Measurements from ENCODE around the gene HSD17B2.

HSD17B2 gene

DNA sequence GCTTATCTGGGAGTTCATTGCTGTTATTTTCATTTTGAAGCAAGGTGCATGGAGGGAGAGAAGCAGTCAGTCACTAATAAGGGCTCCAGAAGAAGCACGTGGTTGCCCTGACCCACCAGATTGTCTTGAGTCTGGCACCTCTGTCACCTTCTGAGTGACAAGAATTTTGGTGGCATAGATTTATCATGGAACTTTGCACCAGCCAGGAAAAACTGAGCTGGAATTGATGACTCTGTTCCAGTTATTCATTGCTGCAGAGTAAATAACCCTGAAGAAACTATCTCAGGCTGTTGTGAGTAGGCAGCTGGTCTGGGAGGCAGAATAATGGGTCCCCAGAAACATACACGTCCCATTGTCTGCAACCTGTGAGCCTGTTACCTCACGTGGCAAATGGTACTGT lies 44.8 kb downstream of the HSD17B2 start:
- no peak for TF ChIP-seq CTCF (IDR thresholded peaks at IDR 0.05; ENCODE audit: low read depth, low read length)
- no peak for DNase-seq (ENCODE audit: low read depth, low spot score)
- in situ Hi-C loops (cut with HindIII; ENCODE audit: low sequenced_read_pairs), result no loop called here
- no peak overlapping the region for H3K4me3 ChIP-seq (ENCODE audit: low read depth, low read length)

GRCh38 chr16:82081264-82081663 lies 46.2 kb downstream of the HSD17B2 start:
- TF ChIP-seq CTCF (IDR thresholded peaks at IDR 0.05; ENCODE audit: low read depth, low read length), result no peak
- H3K4me3 ChIP-seq (ENCODE audit: low read depth, low read length), result no peak overlapping the region
- DNase-seq (ENCODE audit: low read depth, low spot score), result no peak
- in situ Hi-C loops (cut with HindIII; ENCODE audit: low sequenced_read_pairs), result no loop called here

GRCh38 chr16:82082097-82082496 lies 47.0 kb downstream of the HSD17B2 start:
- in situ Hi-C loops (cut with HindIII; ENCODE audit: low sequenced_read_pairs), result no loop called here
- TF ChIP-seq CTCF (IDR thresholded peaks at IDR 0.05; ENCODE audit: low read depth, low read length), result no peak
- no peak for DNase-seq (ENCODE audit: low read depth, low spot score)
- no peak overlapping the region for H3K4me3 ChIP-seq (ENCODE audit: low read depth, low read length)

GRCh38 chr16:82082543-82083244 lies 47.6 kb downstream of the HSD17B2 start:
- in situ Hi-C loops (cut with HindIII; ENCODE audit: low sequenced_read_pairs), result no loop called here
- H3K4me3 ChIP-seq (ENCODE audit: low read depth, low read length), result no peak overlapping the region
- peak; percentile 65 for DNase-seq (ENCODE audit: low read depth, low spot score)
- no peak for TF ChIP-seq CTCF (IDR thresholded peaks at IDR 0.05; ENCODE audit: low read depth, low read length)

DNA sequence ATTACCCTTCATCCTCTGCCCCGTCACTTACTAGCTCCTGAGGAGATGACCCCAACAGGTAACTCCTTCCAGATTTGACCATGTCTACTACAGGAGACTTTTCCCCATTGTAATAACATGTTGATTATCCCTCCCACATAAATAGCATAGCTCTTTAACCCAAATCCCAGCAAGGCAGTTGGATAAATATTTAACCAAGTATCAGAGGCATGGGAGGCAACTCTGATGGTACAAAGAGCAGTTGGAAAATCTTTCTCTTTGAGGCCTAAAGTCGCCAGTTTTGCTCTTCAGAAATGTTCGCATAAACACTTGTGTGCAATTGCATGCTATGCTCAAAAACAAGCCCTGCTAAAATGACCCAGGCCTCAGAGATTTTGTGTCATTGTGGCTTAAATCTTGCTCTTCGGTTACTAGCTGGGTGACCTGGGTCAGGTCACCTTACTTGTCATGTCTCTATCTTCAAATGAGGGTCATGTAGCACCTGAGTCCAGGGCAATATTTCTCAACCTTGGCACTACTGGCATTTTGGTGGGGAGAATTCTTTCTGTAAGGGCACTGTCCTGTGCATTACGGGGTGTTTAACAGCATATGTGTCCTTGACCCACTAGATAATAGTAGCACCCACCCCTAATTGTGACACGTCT lies 48.8 kb downstream of the HSD17B2 start:
- H3K4me3 ChIP-seq (ENCODE audit: low read depth, low read length), result no peak overlapping the region
- DNase-seq (ENCODE audit: low read depth, low spot score), result no peak
- in situ Hi-C loops (cut with HindIII; ENCODE audit: low sequenced_read_pairs), result no loop called here
- no peak for TF ChIP-seq CTCF (IDR thresholded peaks at IDR 0.05; ENCODE audit: low read depth, low read length)

GRCh38 chr16:82085011-82085779 lies 50.1 kb downstream of the HSD17B2 start:
- H3K4me3 ChIP-seq (ENCODE audit: low read depth, low read length), result no peak overlapping the region
- in situ Hi-C loops (cut with HindIII; ENCODE audit: low sequenced_read_pairs), result no loop called here

More at GRCh38 chr16:82085011-82085779, 50.1 kb downstream of the HSD17B2 start:
- TF ChIP-seq CTCF (IDR thresholded peaks at IDR 0.05; ENCODE audit: low read depth, low read length), result no peak
- DNase-seq (ENCODE audit: low read depth, low spot score), result no peak
